H1 (cell line): ENCODE data around the gene LCAT. TPM values are rescaled to one million over a fixed set of nuclear protein-coding genes. Genes with fewer than 3 reads are reported as not detected.
A peak's percentile ranks its signal among the peaks of the same experiment; 100 is the strongest.

ENCODE experiments used
- CTCF ChIA-PET: fragments of 300-600 bp; sonication (Branson Sonifier 250); formaldehyde crosslinking; loops from one replicate; lab custom pipeline; 2021; ENCODE audit not compliant: partially characterized antibody; lab: Charles Lee
- POLR2A ChIA-PET: fragments of 300-600 bp; sonication (Branson Sonifier 250); formaldehyde crosslinking; loops from one replicate; lab custom pipeline; 2021; ENCODE audit warnings: inconsistent platforms; ENCODE audit not compliant: partially characterized antibody; lab: Charles Lee
- DNase-seq, 2 experiments: peaks; one replicate each; pipeline versions ENCODE4 v3.0.0 to v3.0.0-alpha.2; 2010 to 2022; ENCODE audit warnings: low spot score in 2 of 2, low read depth in 1 of 2, mixed read lengths in 1 of 2
- FAIRE-seq: peaks from 2 replicates; lab custom pipeline; 2011; peaks lifted over from hg19 to GRCh38; lab: Jason Lieb, UNC
- H2AFZ ChIP-seq: 2 replicates; pipeline ENCODE4 v1.8.1; 2012; ENCODE audit warnings: low read length, inconsistent platforms
- H2AK5ac ChIP-seq: 2 replicates; pipeline ENCODE4 v1.6.1; 2013; ENCODE audit warnings: low read depth, low read length
- H2BK120ac ChIP-seq: replicated peaks from 2 replicates; pipeline ENCODE3; 2013; ENCODE audit warnings: low read depth, low read length, inconsistent platforms
- H2BK12ac ChIP-seq: 2 replicates; pipeline ENCODE4 v1.6.1; 2013; ENCODE audit warnings: low read depth, low read length
- H2BK15ac ChIP-seq: 2 replicates; pipeline ENCODE4 v1.6.1; 2013; ENCODE audit warnings: low read length
- H2BK20ac ChIP-seq: 2 replicates; pipeline ENCODE4 v1.6.1; 2013; ENCODE audit warnings: low read length
- H2BK5ac ChIP-seq: 2 replicates; pipeline ENCODE4 v1.6.1; 2013; ENCODE audit warnings: low read depth, low read length
- H3K14ac ChIP-seq: 2 replicates; pipeline ENCODE4 v1.6.1; 2013; ENCODE audit warnings: inconsistent platforms; ENCODE audit not compliant: insufficient read length
- H3K18ac ChIP-seq: 2 replicates; pipeline ENCODE4 v1.6.1; 2013; ENCODE audit warnings: low read length; ENCODE audit errors: extremely low read depth
- H3K23ac ChIP-seq: 2 replicates; pipeline ENCODE4 v1.6.1; 2013; ENCODE audit warnings: inconsistent platforms; ENCODE audit not compliant: insufficient read length
- H3K23me2 ChIP-seq: 2 replicates; pipeline ENCODE4 v1.6.1; 2013; ENCODE audit warnings: low read depth, low read length
- H3K27ac ChIP-seq: 2 replicates; pipeline ENCODE4 v1.6.1; 2011; ENCODE audit warnings: low read depth, low read length, inconsistent platforms
- H3K27me3 ChIP-seq, 4 experiments: replicated peaks in 1 of 4; 1 replicate in 1 of 4; 2 replicates in 3 of 4; pipeline versions ENCODE4 v1.6.1 to v1.8.1; 2011 to 2013; ENCODE audit warnings: low read length in 3 of 4, mild to moderate bottlenecking in 3 of 4, inconsistent platforms in 2 of 4, mixed read lengths in 2 of 4, moderate library complexity in 1 of 4; ENCODE audit not compliant: control insufficient read depth in 3 of 4, insufficient read depth in 3 of 4; ENCODE audit errors: extremely low read depth in 1 of 4
- H3K36me3 ChIP-seq, 4 experiments: 2 replicates each; pipeline versions ENCODE4 v1.6.1 to v1.8.1; 2011 to 2013; ENCODE audit warnings: mild to moderate bottlenecking in 4 of 4, low read length in 3 of 4, moderate library complexity in 2 of 4, control low read depth in 1 of 4, inconsistent platforms in 1 of 4; ENCODE audit not compliant: insufficient read depth in 4 of 4, control insufficient read depth in 2 of 4
- H3K4ac ChIP-seq: replicated peaks from 2 replicates; pipeline ENCODE3; 2013; ENCODE audit warnings: low read length, low read depth, mixed read lengths, inconsistent platforms; ENCODE audit not compliant: insufficient read length
- H3K4me1 ChIP-seq, 4 experiments: replicated peaks in 1 of 4; 1 replicate in 1 of 4; 2 replicates in 3 of 4; pipeline versions ENCODE4 v1.6.1 to v1.8.1; 2011 to 2013; ENCODE audit warnings: low read length in 3 of 4, inconsistent platforms in 2 of 4, mixed read lengths in 1 of 4; ENCODE audit not compliant: insufficient read depth in 4 of 4, control insufficient read depth in 3 of 4
- H3K4me2 ChIP-seq, 2 experiments: 2 replicates each; pipeline versions ENCODE4 v1.6.1 to v1.8.1; 2011 to 2013; ENCODE audit warnings: low read depth in 2 of 2, low read length in 2 of 2, control low read depth in 1 of 2, inconsistent platforms in 1 of 2, mild to moderate bottlenecking in 1 of 2; ENCODE audit not compliant: insufficient read depth in 1 of 2
- H3K4me3 ChIP-seq, 4 experiments: fragments of 200-600, 300-600 bp in 1 of 4; sonication (generic), shearing (Covaris generic), sonication (Bioruptor Twin) in 1 of 4; 2 replicates each; pipeline versions ENCODE4 v1.5.1 to v1.8.1; 2011 to 2016; ENCODE audit warnings: low read length in 4 of 4, low read depth in 3 of 4, control low read depth in 2 of 4, inconsistent platforms in 2 of 4, mild to moderate bottlenecking in 2 of 4, mixed read lengths in 1 of 4, moderate library complexity in 1 of 4; ENCODE audit not compliant: insufficient read depth in 2 of 4; ENCODE audit errors: extremely low read depth in 1 of 4
- H3K56ac ChIP-seq: replicated peaks from 2 replicates; pipeline ENCODE3; 2013; ENCODE audit warnings: low read depth, mild to moderate bottlenecking, mixed read lengths, low read length, inconsistent platforms; ENCODE audit not compliant: insufficient read length
- H3K79me1 ChIP-seq: 2 replicates; pipeline ENCODE4 v1.6.1; 2013; ENCODE audit warnings: low read depth, low read length, control low read depth
- H3K79me2 ChIP-seq, 2 experiments: 2 replicates each; pipeline versions ENCODE4 v1.6.1 to v1.8.1; 2012 to 2013; ENCODE audit warnings: low read length in 2 of 2, mild to moderate bottlenecking in 2 of 2, inconsistent platforms in 1 of 2; ENCODE audit not compliant: insufficient read depth in 2 of 2, control insufficient read depth in 1 of 2
- H3K9ac ChIP-seq, 4 experiments: replicated peaks in 1 of 4; 1 replicate in 1 of 4; 2 replicates in 3 of 4; pipeline versions ENCODE4 v1.6.1 to v1.8.1; 2011 to 2013; ENCODE audit warnings: low read depth in 3 of 4, low read length in 3 of 4, control low read depth in 2 of 4, mild to moderate bottlenecking in 2 of 4, moderate library complexity in 2 of 4, inconsistent platforms in 1 of 4; ENCODE audit errors: extremely low read depth in 1 of 4
- H3K9me3 ChIP-seq, 2 experiments: 2 replicates each; pipeline versions ENCODE4 v1.6.1 to v1.8.1; 2012 to 2013; ENCODE audit warnings: mild to moderate bottlenecking in 2 of 2, moderate library complexity in 2 of 2, control low read depth in 1 of 2, inconsistent platforms in 1 of 2, low read depth in 1 of 2, low read length in 1 of 2, mixed read lengths in 1 of 2; ENCODE audit not compliant: insufficient read depth in 2 of 2
- H4K20me1 ChIP-seq, 2 experiments: replicated peaks in 1 of 2; 2 replicates each; pipeline versions ENCODE3 to v1.8.1; 2011 to 2013; ENCODE audit warnings: inconsistent platforms in 2 of 2, low read length in 2 of 2, mild to moderate bottlenecking in 1 of 2; ENCODE audit not compliant: insufficient read depth in 2 of 2, control insufficient read depth in 1 of 2
- H4K5ac ChIP-seq: 2 replicates; pipeline ENCODE4 v1.6.1; 2013; ENCODE audit warnings: low read length, low read depth, mixed read lengths, inconsistent platforms; ENCODE audit not compliant: insufficient read length
- H4K8ac ChIP-seq: 2 replicates; pipeline ENCODE4 v1.8.0; 2013; ENCODE audit warnings: mild to moderate bottlenecking, moderate library complexity, low read length, inconsistent platforms; ENCODE audit not compliant: insufficient read depth; ENCODE audit errors: extremely low read depth
- H4K91ac ChIP-seq: replicated peaks from 2 replicates; pipeline ENCODE3; 2013; ENCODE audit warnings: low read length, mixed read lengths, inconsistent platforms; ENCODE audit not compliant: insufficient read length
- CBX5 ChIP-seq: fragments of 300-800, 300-1000 bp; sonication (generic); IDR thresholded peaks from 2 replicates; pipeline ENCODE4 v1.7.1; 2016; ENCODE audit warnings: antibody characterized with exemption, low read length, low read depth
- HDAC6 ChIP-seq: IDR thresholded peaks from one replicate; pipeline ENCODE4 v1.7.1; 2012; ENCODE audit warnings: low read depth, mild to moderate bottlenecking, inconsistent platforms, low read length, moderate library complexity
- KDM1A ChIP-seq: fragments of 200-600, 300-600 bp; sonication (generic); IDR thresholded peaks from 2 replicates; pipeline ENCODE4 v1.7.1; 2016; ENCODE audit warnings: mild to moderate bottlenecking, low read length, borderline replicate concordance
- WGBS, 2 experiments: shearing (Covaris generic) in 1 of 2; methylation state at CpG; one replicate each; pipeline versions ENCODE4 v1.1.6 to v1.1.7; 2013 to 2015; ENCODE audit warnings: low lambda C conversion rate in 2 of 2, mixed read lengths in 2 of 2, inconsistent platforms in 1 of 2, low coverage in 1 of 2, missing lambda C conversion rate in 1 of 2; ENCODE audit not compliant: insufficient replicate concordance in 2 of 2, insufficient coverage in 1 of 2, insufficient read length in 1 of 2; ENCODE audit errors: extremely low coverage in 1 of 2, missing lambda C conversion rate in 1 of 2; 5-methylcytosine and 5-hydroxymethylcytosine counted together
- polyA plus RNA-seq, 7 experiments: library from polyadenylated mRNA; depleted of rRNA in 3 of 7; stranded (reverse) in 5 of 7; unstranded in 2 of 7; fragments of >200 nt in 5 of 7; fragments of 200-250 nt in 2 of 7; gene quantifications; 1 replicate in 5 of 7; 2 replicates in 1 of 7; 4 replicates in 1 of 7; pipeline versions ENCODE4 v1.2.1 to v1.2.3, GENCODE V29; 2011 to 2013; ENCODE audit warnings: missing spikeins in 2 of 7, mixed read lengths in 2 of 7
- total RNA-seq: library from RNA; stranded (reverse); fragmentation: NEBNext Ultra II Directional; extraction: Animal tissue kit (Norgen Biotek cat#: 25700); gene quantifications from 2 replicates; pipeline ENCODE4 v1.2.1, GENCODE V29; 2021
- TF ChIP-seq, protein P1 (sequence below): IDR thresholded peaks from 2 replicates; pipeline ENCODE4 v1.6.1; 2012; ENCODE audit warnings: inconsistent platforms
- TF ChIP-seq, protein P2 (sequence below): IDR thresholded peaks from 2 replicates; pipeline ENCODE4 v1.6.1; 2012; ENCODE audit warnings: inconsistent platforms

The LCAT gene
- total and polyA plus RNA-seq, 2 of the 8 experiments (the other 6 are each of a cell fraction or from before 2014, with no cell fraction given): 9.4 to 19.6 TPM

DNA sequence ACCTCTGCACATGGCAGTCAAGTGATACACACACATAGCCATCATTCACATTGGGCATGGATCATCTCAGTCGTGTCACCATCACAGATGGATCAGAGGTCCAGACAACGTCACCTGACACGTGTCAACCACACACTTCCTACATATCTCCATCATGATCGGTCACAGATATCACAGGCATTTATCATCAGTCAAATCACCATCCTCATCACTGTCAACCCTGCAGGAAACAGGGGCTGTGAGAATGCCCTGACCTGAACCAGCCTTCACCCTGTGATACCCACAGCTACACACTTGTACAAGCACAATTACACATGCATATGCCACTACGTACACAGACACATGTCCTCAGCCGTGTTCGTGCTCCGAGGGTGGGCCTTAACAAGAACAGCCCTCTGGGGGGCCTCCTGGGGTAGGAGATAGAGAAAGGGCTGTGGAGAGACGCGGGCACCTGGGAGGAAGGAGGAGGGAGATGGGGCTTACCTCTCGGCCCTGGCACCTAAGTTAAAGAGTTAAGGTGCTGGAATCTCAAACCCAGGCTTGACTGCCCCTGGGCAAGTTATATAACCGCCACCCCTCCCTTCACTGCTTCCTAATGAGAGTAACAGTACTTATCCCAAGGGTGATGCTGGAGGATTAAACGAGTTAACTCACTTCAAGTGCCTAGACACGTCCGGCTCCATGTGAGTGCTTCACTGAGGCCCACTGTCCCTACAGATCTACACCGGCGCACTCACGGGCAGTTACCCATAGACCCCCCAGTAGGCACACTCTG is 23.4 kb upstream of the LCAT start:
- Histone ChIP-seq H3K4me3 (peak overlapping the region; percentile 48 to 67 (median 64)), H3K4me2 (peak overlapping the region; percentile 75 to 77)
- TF ChIP-seq KDM1A: no peak
- TF ChIP-seq, protein P1, sequence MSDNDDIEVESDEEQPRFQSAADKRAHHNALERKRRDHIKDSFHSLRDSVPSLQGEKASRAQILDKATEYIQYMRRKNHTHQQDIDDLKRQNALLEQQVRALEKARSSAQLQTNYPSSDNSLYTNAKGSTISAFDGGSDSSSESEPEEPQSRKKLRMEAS: no peak
- TF ChIP-seq CBX5: no peak
- TF ChIP-seq HDAC6: no peak
- TF ChIP-seq, protein P2, sequence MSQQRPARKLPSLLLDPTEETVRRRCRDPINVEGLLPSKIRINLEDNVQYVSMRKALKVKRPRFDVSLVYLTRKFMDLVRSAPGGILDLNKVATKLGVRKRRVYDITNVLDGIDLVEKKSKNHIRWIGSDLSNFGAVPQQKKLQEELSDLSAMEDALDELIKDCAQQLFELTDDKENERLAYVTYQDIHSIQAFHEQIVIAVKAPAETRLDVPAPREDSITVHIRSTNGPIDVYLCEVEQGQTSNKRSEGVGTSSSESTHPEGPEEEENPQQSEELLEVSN: no peak

More for the DNA sequence above, 23.4 kb upstream of the LCAT start:
- H3K4ac ChIP-seq: no peak overlapping the region
- no peak overlapping the region for H3K23ac ChIP-seq
- peak overlapping the region; percentile 14 to 68 (median 50); a peak in 5 of 7 replicates for H3K9ac ChIP-seq
- peaks cover 0 to 21% of the 10 kb centered on the region in 2 experiments for H4K20me1 ChIP-seq
- H2AK5ac ChIP-seq: peak overlapping the region; percentile 71
- H4K5ac ChIP-seq: no peak overlapping the region
- H3K18ac ChIP-seq: 0 out of 2 replicates have a peak overlapping the region, but pooled peaks have one; percentile 32
- peak overlapping the region; percentile 70; the same call in 1 of the 2 replicates for H2BK12ac ChIP-seq
- H3K56ac ChIP-seq: no peak overlapping the region
- peaks cover 20% of the 10 kb centered on the region; the same call in 1 of the 2 replicates for H3K79me1 ChIP-seq
- POLR2A ChIA-PET: interaction anchor here (0.7 to 3.9 kb wide), 10 partner anchors 10 to 270 kb away, joined by 3 to 26 read pairs (median 5); partner anchors contain the start of genes DDX28, DUS2 and PSMB10
- H3K79me2 ChIP-seq: peaks cover 0 to 4% of the 10 kb centered on the region in 2 experiments; a peak in 2 of 4 replicates
- peaks cover 6 to 25% (median 19%) of the 10 kb centered on the region in 4 experiments for H3K4me1 ChIP-seq
- 39% methylated on average over 18 of the region's 18 CpGs; no CpG with 5 or more reads in 1 of the 2 experiments for WGBS, 2 experiments
- H3K27me3 ChIP-seq: no peaks in the 10 kb centered on the region
- DNase-seq (no peak), FAIRE-seq (no peak)
- CTCF ChIA-PET: interaction anchor here (0.8 to 10.9 kb wide), 5 partner anchors 13 to 110 kb away, joined by 3 to 90 read pairs (median 7); partner anchors contain the start of genes DPEP3 and LCAT
- no peak overlapping the region for H2BK120ac ChIP-seq
- no peak overlapping the region for H2BK20ac ChIP-seq
- H3K27ac ChIP-seq: no peak overlapping the region
- peaks cover 0 to 4% (median 1%) of the 10 kb centered on the region in 4 experiments; a peak in 2 of 8 replicates for H3K36me3 ChIP-seq
- H3K14ac ChIP-seq: no peak overlapping the region
- H2AFZ ChIP-seq: no peak overlapping the region
- 0 out of 2 replicates have a peak overlapping the region, but pooled peaks have one; percentile 12 for H2BK15ac ChIP-seq
- no peak overlapping the region for H4K8ac ChIP-seq
- peaks cover 7% of the 10 kb centered on the region; the same call in 1 of the 2 replicates for H3K23me2 ChIP-seq
- no peak overlapping the region for H4K91ac ChIP-seq
- peak overlapping the region; percentile 90; the same call in 1 of the 2 replicates for H2BK5ac ChIP-seq
- no peaks in the 10 kb centered on the region for H3K9me3 ChIP-seq
